Fibroblast of lung (primary cell): ENCODE measurements around the gene USP33. TPM values are rescaled to one million over a fixed set of nuclear protein-coding genes. Genes with fewer than 3 reads are reported as not detected.

Experiments used
- DNase-seq, 2 donors: peaks; one replicate each; pipeline versions ENCODE4 v3.0.0 to v3.0.0-alpha.2; 2010; ENCODE audit warnings: low read depth in 2 of 2
- H2AFZ ChIP-seq: 2 replicates; pipeline ENCODE4 v1.5.1; 2012; ENCODE audit warnings: low read length, control low read depth, inconsistent platforms
- H3K27ac ChIP-seq: 2 replicates; pipeline ENCODE4 v1.5.1; 2011; ENCODE audit warnings: low read length, control low read depth; ENCODE audit not compliant: insufficient read depth
- H3K27me3 ChIP-seq: 2 replicates; pipeline ENCODE4 v1.5.1; 2011; ENCODE audit warnings: mild to moderate bottlenecking, low read length; ENCODE audit not compliant: control insufficient read depth, insufficient read depth
- H3K36me3 ChIP-seq: 2 replicates; pipeline ENCODE4 v1.5.1; 2011; ENCODE audit warnings: low read length; ENCODE audit not compliant: control insufficient read depth, insufficient read depth
- H3K4me1 ChIP-seq: 2 replicates; pipeline ENCODE4 v1.5.1; 2011; ENCODE audit warnings: low read length; ENCODE audit not compliant: control insufficient read depth, insufficient read depth; ENCODE audit errors: extremely low read depth
- H3K4me2 ChIP-seq: 2 replicates; pipeline ENCODE4 v1.5.1; 2011; ENCODE audit warnings: low read length, control low read depth; ENCODE audit not compliant: insufficient read depth; ENCODE audit errors: extremely low read depth
- H3K4me3 ChIP-seq, 4 experiments: fragments of 200-600 bp in 1 of 4; sonication (generic) in 1 of 4; replicated peaks in 1 of 4; 2 replicates each; pipeline ENCODE4 v1.5.1; 2011 to 2016; ENCODE audit warnings: low read length in 4 of 4, low read depth in 3 of 4, mild to moderate bottlenecking in 3 of 4, control low read depth in 2 of 4, inconsistent platforms in 1 of 4, mixed read lengths in 1 of 4; ENCODE audit not compliant: insufficient read depth in 1 of 4; ENCODE audit errors: control extremely low read depth in 1 of 4
- H3K79me2 ChIP-seq: 2 replicates; pipeline ENCODE4 v1.5.1; 2012; ENCODE audit warnings: mild to moderate bottlenecking, low read length, inconsistent platforms; ENCODE audit not compliant: control insufficient read depth, insufficient read depth
- H3K9ac ChIP-seq: 2 replicates; pipeline ENCODE4 v1.5.1; 2011; ENCODE audit warnings: mild to moderate bottlenecking, low read length, control low read depth; ENCODE audit not compliant: insufficient read depth
- H3K9me3 ChIP-seq: 2 replicates; pipeline ENCODE4 v1.5.1; 2012; ENCODE audit warnings: low read depth, low read length; ENCODE audit not compliant: control insufficient read depth, insufficient read depth
- H4K20me1 ChIP-seq: 2 replicates; pipeline ENCODE4 v1.5.1; 2011; ENCODE audit warnings: low read length; ENCODE audit not compliant: control insufficient read depth, insufficient read depth; ENCODE audit errors: extremely low read depth
- CTCF ChIP-seq, 2 donors: IDR thresholded peaks in 1 of 2; conservative IDR thresholded peaks in 1 of 2; 1 replicate in 1 of 2; 2 replicates in 1 of 2; pipeline ENCODE4 v1.5.1; 2011 to 2012; ENCODE audit warnings: low read length in 2 of 2, control low read depth in 1 of 2, inconsistent platforms in 1 of 2, low read depth in 1 of 2, mild to moderate bottlenecking in 1 of 2
- EZH2 ChIP-seq: IDR thresholded peaks from 2 replicates; pipeline ENCODE4 v1.5.1; 2012; ENCODE audit warnings: low read length, control low read depth, mild to moderate bottlenecking; ENCODE audit errors: missing control alignments
- polyA plus RNA-seq, 2 donors: library from polyadenylated mRNA; depleted of rRNA in 1 of 2; stranded (reverse) in 1 of 2; unstranded in 1 of 2; fragments of >200 nt; gene quantifications; 2 replicates each; pipeline ENCODE4 v1.2.1, GENCODE V29; 2011 to 2012; ENCODE audit warnings: missing spikeins in 1 of 2
- total RNA-seq: library from RNA; depleted of rRNA; stranded (reverse); fragments of >200 nt; gene quantifications from 2 replicates; pipeline ENCODE4 v1.2.1, GENCODE V29; 2014

Gene USP33
- total and polyA plus RNA-seq, 2 donors (not counting 1 experiment from before 2014, with no cell fraction given): 63.7 to 126 TPM

GRCh38 chr1:77739235-77739634, 20.4 kb downstream of the USP33 start:
- Histone ChIP-seq H3K9me3 (no peaks in the 10 kb centered on the region), H3K9ac (no peak overlapping the region), H3K4me3 (no peak overlapping the region), H4K20me1 (no peaks in the 10 kb centered on the region), H3K4me1 (no peaks in the 10 kb centered on the region), H2AFZ (no peak overlapping the region), H3K27me3 (no peaks in the 10 kb centered on the region), H3K4me2 (no peak overlapping the region), H3K27ac (no peak overlapping the region), H3K36me3 (peaks cover 2% of the 10 kb centered on the region), H3K79me2 (peaks cover 16% of the 10 kb centered on the region)
- TF ChIP-seq EZH2 (no peak), CTCF (conservative IDR thresholded peaks at IDR 0.05 in 1 of 2, IDR thresholded peaks at IDR 0.05 in 1 of 2; ENCODE audit: low read depth in 1 of 2, low read length in 2 of 2) (no peak)
- no peak for DNase-seq

- Histone ChIP-seq H3K9me3 (no peaks in the 10 kb centered on the region), H3K27me3 (no peaks in the 10 kb centered on the region), H3K4me3 (no peak overlapping the region), H3K4me1 (no peaks in the 10 kb centered on the region), H2AFZ (no peak overlapping the region), H3K4me2 (no peak overlapping the region), H4K20me1 (no peaks in the 10 kb centered on the region), H3K9ac (no peak overlapping the region), H3K36me3 (peaks cover 2% of the 10 kb centered on the region), H3K27ac (no peak overlapping the region), H3K79me2 (no peaks in the 10 kb centered on the region)
- DNase-seq: no peak
- TF ChIP-seq CTCF (conservative IDR thresholded peaks at IDR 0.05 in 1 of 2, IDR thresholded peaks at IDR 0.05 in 1 of 2; ENCODE audit: low read depth in 1 of 2, low read length in 2 of 2): no peak
- no peak for TF ChIP-seq EZH2
These were observed 27.6 kb downstream of the USP33 start for GRCh38 chr1:77732090-77732489.

GRCh38 chr1:77725706-77726105, 33.9 kb downstream of the USP33 start:
- H3K9ac ChIP-seq: no peak overlapping the region
- TF ChIP-seq EZH2 (no peak), CTCF (conservative IDR thresholded peaks at IDR 0.05 in 1 of 2, IDR thresholded peaks at IDR 0.05 in 1 of 2; ENCODE audit: low read depth in 1 of 2, low read length in 2 of 2) (no peak)
- H3K27ac ChIP-seq: no peak overlapping the region
- H3K79me2 ChIP-seq: no peaks in the 10 kb centered on the region
- no peak overlapping the region for H3K4me3 ChIP-seq
- H4K20me1 ChIP-seq: no peaks in the 10 kb centered on the region
- no peak overlapping the region for H2AFZ ChIP-seq
- no peaks in the 10 kb centered on the region for H3K4me1 ChIP-seq
- DNase-seq: no peak
- no peak overlapping the region for H3K4me2 ChIP-seq
- H3K27me3 ChIP-seq: no peaks in the 10 kb centered on the region
- H3K9me3 ChIP-seq: no peaks in the 10 kb centered on the region
- peaks cover 4% of the 10 kb centered on the region for H3K36me3 ChIP-seq
